Thyroid gland (tissue), 4 donors: ENCODE data around the gene GRIA1. TPM values are rescaled to one million over a fixed set of nuclear protein-coding genes. Genes with fewer than 3 reads are reported as not detected.

Experiments used
- DNase-seq, 2 donors: peaks; one replicate each; pipeline ENCODE4 v3.0.0-alpha.2; 2019
- H3K27ac ChIP-seq, 3 donors: fragments of 200-600 bp; sonication (generic); 1 replicate in 2 of 3; 2 replicates in 1 of 3; pipeline ENCODE4 v1.5.1; 2016 to 2019; ENCODE audit warnings: mild to moderate bottlenecking in 1 of 3, moderate library complexity in 1 of 3
- H3K27me3 ChIP-seq: fragments of 200-600 bp; sonication (generic); one replicate; pipeline ENCODE4 v1.5.1; 2019
- H3K36me3 ChIP-seq, 2 donors: fragments of 200-600 bp; sonication (generic); one replicate each; pipeline ENCODE4 v1.5.1; 2016 to 2019
- H3K4me1 ChIP-seq, 2 donors: fragments of 200-600 bp; sonication (generic); one replicate each; pipeline ENCODE4 v1.5.1; 2017 to 2019
- H3K4me3 ChIP-seq, 3 donors: fragments of 200-600 bp; sonication (generic); replicated peaks in 1 of 3; 1 replicate in 2 of 3; 2 replicates in 1 of 3; pipeline ENCODE4 v1.5.1; 2016; ENCODE audit warnings: mild to moderate bottlenecking in 1 of 3
- H3K9me3 ChIP-seq: fragments of 200-600 bp; sonication (generic); one replicate; pipeline ENCODE4 v1.5.1; 2017
- CTCF ChIP-seq, 6 experiments: fragments of 200-600 bp in 3 of 6; fragments of 450-650 bp in 3 of 6; sonication (generic) in 3 of 6; IDR thresholded peaks; one replicate each; pipeline ENCODE4 v1.5.1; 2016 to 2019; ENCODE audit warnings: antibody characterized with exemption in 6 of 6, mild to moderate bottlenecking in 2 of 6, inconsistent platforms in 1 of 6, moderate library complexity in 1 of 6
- POLR2A ChIP-seq, 2 donors: fragments of 450-650 bp; IDR thresholded peaks; one replicate each; pipeline ENCODE4 v1.6.1; 2017; ENCODE audit warnings: antibody characterized with exemption in 2 of 2, mild to moderate bottlenecking in 2 of 2, moderate library complexity in 1 of 2
- WGBS, 2 donors: methylation state at CpG; one replicate each; pipeline ENCODE4 v1.1.5; 2017; 5-methylcytosine and 5-hydroxymethylcytosine counted together
- intact Hi-C: fragments of 100-400 bp; cut with DNase I; formaldehyde crosslinking; loops from one replicate; pipeline ENCODE4 v1.15.1; 2023
- total RNA-seq, 4 donors: library from RNA; depleted of rRNA; stranded (reverse); fragments of >200 nt; gene quantifications; one replicate each; pipeline ENCODE4 v1.2.3, GENCODE V29; 2016

The GRIA1 gene
- total RNA-seq, 4 donors from 2014 or later, result 0.21 to 2.6 (median 0.79) TPM

DNA sequence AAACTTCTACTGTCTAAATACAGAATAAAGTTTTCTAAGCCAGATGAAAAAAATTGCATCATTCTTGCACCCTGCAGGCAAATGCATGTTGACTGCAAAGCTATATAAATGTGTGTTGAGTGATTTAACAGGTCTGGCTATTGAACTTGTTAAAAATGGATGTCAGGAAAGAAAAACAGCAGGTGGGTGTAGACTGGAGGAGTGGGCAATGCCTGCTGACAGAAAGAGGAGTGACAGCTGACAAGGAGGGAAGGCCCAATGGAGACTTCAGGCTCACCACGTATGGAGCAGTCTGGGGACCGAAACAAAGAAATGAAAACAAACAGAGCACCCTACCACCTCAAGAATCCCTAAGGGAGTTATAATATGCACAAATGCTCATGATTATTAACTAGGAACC is 127.8 kb downstream of the GRIA1 start:
- Histone ChIP-seq H3K36me3 (no peaks in the 10 kb centered on the region), H3K27ac (no peak overlapping the region), H3K4me1 (no peaks in the 10 kb centered on the region), H3K4me3 (no peak overlapping the region), H3K9me3 (no peaks in the 10 kb centered on the region), H3K27me3 (no peaks in the 10 kb centered on the region)
- intact Hi-C loops, result no loop called here
- no peak for DNase-seq
- WGBS, 2 donors, result 71 to 78% methylated on average over 2 of the region's 2 CpGs
- TF ChIP-seq CTCF (IDR thresholded peaks at IDR 0.05), result no peak

DNA sequence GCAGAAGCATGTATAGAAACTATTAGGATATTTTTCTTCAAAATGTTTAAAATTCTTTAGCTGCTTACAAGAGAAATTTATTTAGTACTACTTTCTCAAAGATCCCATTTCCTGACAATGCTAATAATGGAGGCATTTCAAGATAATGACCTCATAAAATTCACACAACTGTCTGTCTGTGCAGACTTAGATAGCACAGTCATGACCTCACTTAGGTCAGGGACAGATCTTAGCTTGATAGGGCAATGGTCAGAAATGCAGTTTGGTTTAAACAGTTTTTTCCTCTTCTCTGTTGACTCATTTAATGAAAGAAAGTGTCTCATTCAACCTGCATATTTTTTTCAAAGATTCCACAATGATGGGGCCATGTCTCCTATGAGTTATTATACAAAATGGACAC is 128.4 kb downstream of the GRIA1 start:
- DNase-seq, result no peak
- no peak overlapping the region for H3K4me3 ChIP-seq
- intact Hi-C loops, result no loop called here
- no peaks in the 10 kb centered on the region for H3K36me3 ChIP-seq
- no peak overlapping the region for H3K27ac ChIP-seq
- TF ChIP-seq POLR2A (IDR thresholded peaks at IDR 0.05) (no peak), CTCF (IDR thresholded peaks at IDR 0.05) (no peak)
- no peaks in the 10 kb centered on the region for H3K9me3 ChIP-seq
- no peaks in the 10 kb centered on the region for H3K4me1 ChIP-seq
- no peaks in the 10 kb centered on the region for H3K27me3 ChIP-seq

DNA sequence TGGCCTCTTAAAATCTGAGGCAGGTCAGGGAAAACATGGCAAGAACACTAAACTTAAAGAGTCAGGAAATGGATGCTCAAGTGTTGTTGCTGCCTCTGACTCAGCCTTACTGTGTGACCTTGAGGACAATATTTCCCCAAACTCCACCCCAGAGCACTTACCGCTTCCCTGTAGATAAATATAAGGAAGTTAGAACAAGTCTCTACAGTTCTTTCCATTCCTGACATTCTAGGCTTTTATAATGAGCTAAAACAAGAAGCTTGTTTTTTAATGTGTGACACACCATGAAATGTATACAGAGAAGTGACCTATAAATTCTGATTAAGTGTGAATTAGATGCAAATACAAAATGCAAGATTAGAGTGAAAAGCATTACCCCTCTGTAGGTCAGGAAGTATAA is 129.3 kb downstream of the GRIA1 start:
- no peak for DNase-seq
- H3K36me3 ChIP-seq, result no peaks in the 10 kb centered on the region
- TF ChIP-seq POLR2A (IDR thresholded peaks at IDR 0.05) (no peak), CTCF (IDR thresholded peaks at IDR 0.05) (no peak)
- H3K27me3 ChIP-seq, result no peaks in the 10 kb centered on the region
- WGBS, 2 donors, result 76 to 81% methylated on average over 1 of the region's 1 CpG
- H3K27ac ChIP-seq, result no peak overlapping the region
- intact Hi-C loops, result no loop called here
- no peaks in the 10 kb centered on the region for H3K4me1 ChIP-seq
- no peak overlapping the region for H3K4me3 ChIP-seq
- H3K9me3 ChIP-seq, result no peaks in the 10 kb centered on the region

DNA sequence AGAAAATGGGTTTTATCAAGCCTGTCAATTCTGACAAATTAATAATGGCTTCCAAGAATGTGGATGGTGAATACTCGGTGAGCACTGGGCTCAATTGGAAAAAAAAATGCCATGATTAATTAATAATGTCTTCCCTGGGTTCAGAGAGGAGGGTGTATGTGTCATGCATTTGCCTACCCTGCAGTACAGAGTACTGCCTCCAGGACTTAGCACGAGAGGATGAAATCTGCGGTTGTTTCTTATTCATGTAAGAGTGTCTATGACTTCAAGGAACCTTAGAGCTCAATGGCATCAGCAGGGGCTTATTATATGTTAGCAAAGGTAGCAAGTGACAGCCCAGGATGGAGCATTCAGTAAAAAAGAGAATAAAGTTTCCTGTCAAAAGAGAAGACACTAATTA is 132.7 kb downstream of the GRIA1 start:
- Histone ChIP-seq H3K4me3 (no peak overlapping the region), H3K36me3 (no peaks in the 10 kb centered on the region), H3K4me1 (no peaks in the 10 kb centered on the region), H3K27me3 (no peaks in the 10 kb centered on the region), H3K9me3 (no peaks in the 10 kb centered on the region), H3K27ac (no peak overlapping the region)
- TF ChIP-seq POLR2A (IDR thresholded peaks at IDR 0.05), result no peak
- TF ChIP-seq CTCF (IDR thresholded peaks at IDR 0.05), result no peak
- intact Hi-C loops, result no loop called here
- WGBS, 2 donors, result 69 to 73% methylated on average over 3 of the region's 3 CpGs
- no peak for DNase-seq

- H3K27ac ChIP-seq, result no peak overlapping the region
- H3K4me3 ChIP-seq, result no peak overlapping the region
- no peak for TF ChIP-seq CTCF (IDR thresholded peaks at IDR 0.05)
- DNase-seq, result no peak
- peaks cover 0 to 3% of the 10 kb centered on the region in 2 donors for H3K4me1 ChIP-seq
- no peaks in the 10 kb centered on the region for H3K9me3 ChIP-seq
- intact Hi-C loops, result no loop called here
- H3K27me3 ChIP-seq, result no peaks in the 10 kb centered on the region
- 83 to 90% methylated on average over 5 of the region's 5 CpGs for WGBS, 2 donors
- no peaks in the 10 kb centered on the region for H3K36me3 ChIP-seq
Measured at GRCh38 chr5:153623751-153624450, 133.4 kb downstream of the GRIA1 start.
